Activated CD4-positive, alpha-beta memory T cell treated with anti-CD3 and anti-CD28 coated beads for 36 hours (primary cell): ENCODE data around the gene TMEM232. TPM values are rescaled to one million over a fixed set of nuclear protein-coding genes. Genes with fewer than 3 reads are reported as not detected.

Source experiments
- CTCF ChIA-PET: fragments of 350-600 bp; sonication (Branson Sonifier 250); formaldehyde crosslinking; loops from one replicate; lab custom pipeline; 2021; ENCODE audit warnings: antibody characterized with exemption, inconsistent platforms; lab: Charles Lee
- POLR2A ChIA-PET: fragments of 350-600 bp; sonication (Branson Sonifier 250); formaldehyde crosslinking; loops from one replicate; lab custom pipeline; 2021; ENCODE audit warnings: antibody characterized with exemption; lab: Charles Lee
- DNase-seq: peaks from one replicate; pipeline ENCODE4 v3.0.0-alpha.2; 2020
- H3K27ac Mint-ChIP-seq: one replicate; pipeline ENCODE4 v1.8.0; 2021; ENCODE audit warnings: mixed read lengths
- H3K27me3 Mint-ChIP-seq: one replicate; pipeline ENCODE4 v1.8.0; 2021; ENCODE audit warnings: mixed read lengths
- H3K36me3 Mint-ChIP-seq: one replicate; pipeline ENCODE4 v1.8.0; 2021; ENCODE audit warnings: mixed read lengths
- H3K4me1 Mint-ChIP-seq: one replicate; pipeline ENCODE4 v1.8.0; 2021; ENCODE audit warnings: low read depth, mixed read lengths
- H3K4me3 Mint-ChIP-seq: one replicate; pipeline ENCODE4 v1.8.0; 2021; ENCODE audit warnings: mild to moderate bottlenecking, mixed read lengths
- H3K9me3 Mint-ChIP-seq: one replicate; pipeline ENCODE4 v1.8.0; 2021; ENCODE audit warnings: mixed read lengths
- intact Hi-C: fragments of 100-400 bp; cut with micrococcal nuclease; formaldehyde crosslinking; loops from one replicate; pipeline ENCODE4 v1.15.1; 2023
- total RNA-seq, 2 experiments: library from RNA; stranded (reverse); gene quantifications; one replicate each; pipeline ENCODE4 v1.2.3, GENCODE V29; 2021

Gene TMEM232
- total RNA-seq, 2 experiments from 2014 or later, result 0.74 to 0.92 TPM

DNA sequence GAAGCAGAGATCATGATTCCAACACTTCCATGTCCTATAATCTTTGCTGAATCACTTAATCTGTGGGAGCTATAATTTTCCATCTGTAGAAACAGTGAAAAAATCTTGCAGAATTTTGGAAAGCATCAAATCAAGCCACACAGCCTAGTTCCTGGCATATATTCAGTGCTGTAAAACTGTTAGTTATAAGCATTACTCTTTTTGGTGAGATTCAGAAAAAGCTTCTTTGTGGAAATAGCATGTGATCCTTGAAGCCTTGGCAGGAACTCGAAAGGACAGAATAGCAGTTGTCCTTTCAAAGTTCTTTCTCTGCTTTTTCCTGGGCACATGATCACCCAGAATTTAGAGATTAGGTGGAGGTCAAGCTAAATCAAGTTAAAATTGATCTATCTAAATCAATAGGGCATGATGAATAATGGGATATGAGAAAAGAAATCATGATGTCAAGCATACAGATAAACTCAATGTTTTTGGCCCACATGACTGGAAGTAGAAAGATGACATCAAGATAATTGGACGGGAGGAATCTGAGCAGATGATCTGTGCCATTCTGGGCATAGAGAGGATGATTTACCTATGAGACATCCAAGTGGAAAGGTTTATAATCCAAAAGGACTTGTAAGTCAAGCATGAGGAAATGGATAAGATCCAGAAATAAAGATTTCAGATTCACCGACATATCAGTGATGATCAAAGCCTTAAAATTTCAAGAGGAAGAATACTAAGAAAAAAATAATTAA lies 73.1 kb downstream of the TMEM232 start:
- no peaks in the 10 kb centered on the region for H3K27me3 Mint-ChIP-seq
- H3K4me1 Mint-ChIP-seq, result peaks cover 6% of the 10 kb centered on the region
- no peaks in the 10 kb centered on the region for H3K9me3 Mint-ChIP-seq
- intact Hi-C loops, result no loop called here
- ChIA-PET POLR2A (no interaction called here), CTCF (no interaction called here)
- DNase-seq, result no peak
- H3K27ac Mint-ChIP-seq, result no peak overlapping the region
- no peaks in the 10 kb centered on the region for H3K36me3 Mint-ChIP-seq
- no peak overlapping the region for H3K4me3 Mint-ChIP-seq

DNA sequence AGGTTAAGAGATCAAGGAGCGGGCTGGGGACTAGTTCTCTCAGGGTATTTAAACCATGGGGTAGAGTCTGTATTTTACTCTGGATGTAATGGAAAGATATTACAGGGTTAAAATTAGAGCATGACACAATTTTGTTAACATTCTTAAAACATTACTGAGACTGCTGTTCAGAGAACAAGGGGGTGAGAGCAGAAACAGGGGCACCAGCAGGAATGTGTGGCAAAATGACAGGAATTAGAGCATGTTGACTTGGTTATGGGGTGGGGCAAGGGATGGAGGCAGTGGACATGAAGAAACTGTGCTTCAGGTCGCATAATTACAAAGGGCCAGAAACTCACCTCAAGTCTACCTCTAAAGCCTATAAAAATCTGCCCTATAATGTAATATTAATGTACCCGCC lies 75.0 kb downstream of the TMEM232 start:
- Mint-ChIP-seq H3K9me3 (no peaks in the 10 kb centered on the region), H3K4me1 (no peaks in the 10 kb centered on the region), H3K36me3 (no peaks in the 10 kb centered on the region), H3K4me3 (no peak overlapping the region), H3K27me3 (no peaks in the 10 kb centered on the region), H3K27ac (no peak overlapping the region)
- intact Hi-C loops, result no loop called here
- POLR2A ChIA-PET, result no interaction called here
- CTCF ChIA-PET, result interaction anchor here (0.6 kb wide), 1 partner anchor 504 kb away, joined by 3 read pairs; no protein-coding TSS in a partner anchor
- DNase-seq, result no peak

DNA sequence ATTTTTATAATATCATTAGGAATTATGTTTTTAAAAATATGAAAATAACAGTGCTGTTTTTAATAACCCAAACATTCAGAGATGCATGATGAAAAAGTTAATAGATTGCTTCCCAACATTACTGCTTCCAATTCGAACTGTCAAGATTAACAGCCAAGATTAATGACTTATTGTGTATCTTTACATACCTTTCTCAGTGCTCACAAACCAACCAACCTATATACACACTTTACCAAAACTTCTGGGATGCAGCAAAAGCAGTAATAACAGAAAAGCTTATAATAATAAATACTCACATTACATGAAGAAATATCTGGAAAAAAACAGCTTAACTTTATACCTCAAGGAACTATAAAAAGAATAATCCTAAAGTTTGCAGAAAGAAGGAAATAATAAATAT lies 82.1 kb downstream of the TMEM232 start:
- Mint-ChIP-seq H3K9me3 (no peaks in the 10 kb centered on the region), H3K27me3 (no peaks in the 10 kb centered on the region), H3K4me3 (no peak overlapping the region), H3K36me3 (no peaks in the 10 kb centered on the region), H3K27ac (no peak overlapping the region), H3K4me1 (no peaks in the 10 kb centered on the region)
- POLR2A ChIA-PET, result no interaction called here
- DNase-seq, result no peak
- CTCF ChIA-PET, result no interaction called here
- intact Hi-C loops, result no loop called here

DNA sequence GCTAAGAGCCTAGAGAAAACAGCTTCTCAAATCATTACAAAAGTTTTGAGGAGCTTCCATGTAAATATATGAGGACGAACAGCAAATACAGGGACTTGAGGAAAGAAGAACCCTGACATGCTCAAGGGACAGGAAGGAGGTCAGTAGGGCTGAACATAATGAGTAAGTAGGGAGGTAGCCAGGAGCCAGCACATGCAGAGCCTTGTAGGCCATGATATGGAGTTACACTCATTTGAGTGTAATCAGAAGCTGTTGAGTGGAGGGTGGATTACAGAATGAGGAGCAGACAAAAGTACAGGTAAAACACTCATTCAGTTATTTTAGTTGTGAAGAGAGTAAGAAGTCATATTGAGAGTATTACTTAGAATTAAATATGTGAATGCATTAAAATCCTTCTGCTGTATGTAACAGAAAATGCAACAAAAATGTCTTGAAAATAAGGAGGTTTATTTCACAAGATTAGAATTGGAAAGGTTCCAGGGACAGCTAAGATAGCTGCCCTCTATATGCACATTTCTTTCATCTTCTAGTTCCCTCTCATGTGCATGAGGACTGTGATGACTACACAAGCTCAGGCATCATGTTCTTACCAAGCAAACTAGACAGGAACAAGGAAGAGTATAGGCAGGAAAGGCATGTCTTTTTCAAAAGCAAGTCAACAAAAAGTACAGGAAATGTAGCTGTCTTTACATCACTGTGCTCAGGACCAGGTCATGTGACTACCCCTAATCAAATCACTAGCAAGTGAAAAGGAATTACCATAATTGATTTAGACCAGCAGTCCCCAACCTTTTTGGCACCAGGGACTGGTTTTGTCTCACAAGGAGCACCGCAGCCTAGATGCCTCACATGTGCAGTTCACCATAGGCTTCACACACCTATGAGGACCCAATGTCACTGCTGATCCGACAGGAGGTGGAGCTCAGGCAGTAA lies 87.2 kb downstream of the TMEM232 start:
- ChIA-PET POLR2A (interaction anchor here (0.6 kb wide), 1 partner anchor 985 kb away, joined by 4 read pairs; no protein-coding TSS in a partner anchor), CTCF (interaction anchor here (0.6 to 1.4 kb wide), 2 partner anchors 13 to 94 kb away, joined by 3 read pairs; no protein-coding TSS in a partner anchor)
- no peak overlapping the region for H3K4me3 Mint-ChIP-seq
- intact Hi-C loops, result no loop called here
- H3K27me3 Mint-ChIP-seq, result no peaks in the 10 kb centered on the region
- H3K4me1 Mint-ChIP-seq, result peaks cover 3% of the 10 kb centered on the region
- no peaks in the 10 kb centered on the region for H3K36me3 Mint-ChIP-seq
- H3K9me3 Mint-ChIP-seq, result no peaks in the 10 kb centered on the region
- H3K27ac Mint-ChIP-seq, result no peak overlapping the region
- DNase-seq, result no peak

DNA sequence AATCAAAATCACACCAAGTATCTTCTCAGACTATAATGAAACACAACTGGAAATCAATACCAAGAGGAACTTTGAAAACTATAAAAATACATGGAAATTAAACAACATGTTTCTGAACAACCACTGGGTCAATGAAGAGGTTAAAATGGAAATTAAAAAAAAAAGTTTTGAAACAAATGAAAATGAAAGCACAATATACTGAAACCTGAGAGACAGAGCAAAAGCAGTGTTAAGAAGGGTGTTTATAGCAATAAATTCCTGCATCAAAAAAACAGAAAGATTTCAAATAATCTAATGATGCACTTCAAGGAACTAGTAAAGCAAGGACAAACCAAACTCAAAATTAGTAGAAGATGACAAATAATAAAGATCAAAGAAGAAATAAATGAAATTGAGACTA lies 92.0 kb downstream of the TMEM232 start:
- H3K36me3 Mint-ChIP-seq, result no peaks in the 10 kb centered on the region
- DNase-seq, result no peak
- H3K4me3 Mint-ChIP-seq, result no peak overlapping the region
- H3K4me1 Mint-ChIP-seq, result peaks cover 3% of the 10 kb centered on the region
- H3K9me3 Mint-ChIP-seq, result no peaks in the 10 kb centered on the region
- H3K27ac Mint-ChIP-seq, result no peak overlapping the region
- H3K27me3 Mint-ChIP-seq, result no peaks in the 10 kb centered on the region
- intact Hi-C loops, result no loop called here
- CTCF ChIA-PET, result no interaction called here
- POLR2A ChIA-PET, result no interaction called here

DNA sequence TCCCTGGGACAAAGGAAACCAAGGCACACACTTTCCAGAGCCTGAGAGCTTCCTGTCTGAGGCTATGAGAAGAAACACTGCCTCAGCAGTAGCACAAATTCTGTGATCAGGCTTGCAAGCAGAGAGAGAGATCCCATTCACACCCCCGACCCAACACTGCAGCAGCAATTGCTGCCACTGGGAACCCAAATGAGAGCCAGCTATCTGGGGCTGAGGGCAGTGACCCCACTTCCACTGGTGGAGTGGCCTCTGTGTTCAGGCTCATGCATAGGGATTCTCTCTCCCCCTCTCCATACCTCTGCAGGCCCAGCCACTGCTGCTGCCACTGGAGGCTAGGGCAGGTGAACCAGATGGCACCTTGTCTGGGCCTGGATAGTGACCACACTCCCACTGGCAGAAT lies 95.2 kb downstream of the TMEM232 start:
- DNase-seq, result no peak
- H3K4me3 Mint-ChIP-seq, result no peak overlapping the region
- H3K27me3 Mint-ChIP-seq, result no peaks in the 10 kb centered on the region
- no peaks in the 10 kb centered on the region for H3K4me1 Mint-ChIP-seq
- no peak overlapping the region for H3K27ac Mint-ChIP-seq
- H3K36me3 Mint-ChIP-seq, result no peaks in the 10 kb centered on the region
- CTCF ChIA-PET, result no interaction called here
- no peaks in the 10 kb centered on the region for H3K9me3 Mint-ChIP-seq
- intact Hi-C loops, result no loop called here
- POLR2A ChIA-PET, result no interaction called here

DNA sequence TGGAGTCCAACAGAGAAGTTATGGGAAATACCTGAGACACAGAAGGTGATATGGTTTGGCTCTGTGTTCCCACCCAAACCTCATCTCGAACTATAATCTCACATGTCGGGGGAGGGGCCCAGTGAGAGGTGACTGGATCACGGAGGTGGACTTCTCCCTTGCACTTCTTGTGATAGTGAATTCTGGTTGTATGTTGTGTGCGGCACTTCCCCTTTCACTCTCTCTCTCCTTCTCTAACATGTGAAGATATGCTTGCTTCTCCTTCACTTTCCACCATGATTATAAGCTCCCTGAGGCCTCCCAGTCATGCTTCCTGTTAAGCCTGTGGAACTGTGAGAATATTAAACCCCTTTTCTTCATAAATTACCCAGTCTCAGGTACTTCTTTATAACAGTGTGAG lies 96.1 kb downstream of the TMEM232 start:
- H3K36me3 Mint-ChIP-seq, result no peaks in the 10 kb centered on the region
- no peak overlapping the region for H3K27ac Mint-ChIP-seq
- ChIA-PET CTCF (no interaction called here), POLR2A (no interaction called here)
- no peak for DNase-seq
- intact Hi-C loops, result no loop called here
- H3K9me3 Mint-ChIP-seq, result no peaks in the 10 kb centered on the region
- H3K4me3 Mint-ChIP-seq, result no peak overlapping the region
- H3K27me3 Mint-ChIP-seq, result no peaks in the 10 kb centered on the region
- no peaks in the 10 kb centered on the region for H3K4me1 Mint-ChIP-seq

DNA sequence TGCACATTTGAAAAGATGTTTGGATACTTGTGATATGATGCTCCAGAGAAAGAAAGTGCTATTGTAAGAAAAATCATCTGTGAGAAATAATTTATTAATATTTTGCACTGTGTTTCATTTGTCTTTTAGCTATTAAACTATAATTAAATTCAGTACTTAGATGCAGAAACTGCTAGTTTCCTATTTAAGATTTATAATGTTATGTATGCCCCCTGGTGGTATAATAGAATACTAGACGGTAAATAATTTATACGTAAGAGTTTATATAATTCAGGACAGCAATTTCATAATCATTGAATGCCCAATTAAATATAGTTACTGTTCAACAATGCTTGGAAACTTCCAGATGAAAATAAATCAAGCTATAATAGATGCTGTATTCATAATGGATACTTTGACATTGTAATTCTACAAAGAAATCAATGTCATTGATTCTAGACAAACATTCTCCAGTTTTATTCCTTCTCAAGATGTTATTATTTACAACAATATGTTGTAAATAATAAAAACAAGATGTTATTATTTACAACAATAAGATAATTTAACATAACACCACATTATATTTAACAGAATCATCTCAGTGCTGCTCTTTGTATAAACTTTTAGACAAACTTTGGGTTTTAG lies 101.0 kb downstream of the TMEM232 start:
- ChIA-PET POLR2A (no interaction called here), CTCF (interaction anchor here (0.6 to 2.3 kb wide), 4 partner anchors 13 to 937 kb away, joined by 3 to 6 read pairs (median 4); no protein-coding TSS in a partner anchor)
- no peak for DNase-seq
- Mint-ChIP-seq H3K4me1 (no peaks in the 10 kb centered on the region), H3K27ac (no peak overlapping the region), H3K9me3 (no peaks in the 10 kb centered on the region), H3K36me3 (no peaks in the 10 kb centered on the region), H3K4me3 (no peak overlapping the region), H3K27me3 (no peaks in the 10 kb centered on the region)
- intact Hi-C loops, result loop anchor here (1.0 kb wide), 1 partner anchor 936 kb away; the partner anchor contains the start of gene MAN2A1

DNA sequence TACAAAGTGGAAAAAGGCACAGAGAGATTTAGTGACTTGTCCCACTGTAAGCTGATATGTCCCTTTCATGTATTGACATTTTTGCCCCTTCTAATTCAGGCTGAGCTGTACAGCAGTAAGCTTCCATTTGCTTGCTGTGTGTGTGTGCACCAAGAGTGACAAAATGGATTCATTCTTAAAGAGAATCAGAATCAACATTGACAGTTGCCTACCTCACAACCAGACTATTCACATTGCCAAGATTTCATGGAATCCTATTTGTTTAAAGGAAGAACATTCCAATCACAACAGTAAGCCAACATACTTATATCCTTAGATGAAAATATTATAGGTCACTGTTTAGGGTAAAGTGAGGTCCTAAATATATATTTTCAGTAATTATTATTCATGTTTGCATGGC lies 102.6 kb downstream of the TMEM232 start:
- intact Hi-C loops, result no loop called here

DNA sequence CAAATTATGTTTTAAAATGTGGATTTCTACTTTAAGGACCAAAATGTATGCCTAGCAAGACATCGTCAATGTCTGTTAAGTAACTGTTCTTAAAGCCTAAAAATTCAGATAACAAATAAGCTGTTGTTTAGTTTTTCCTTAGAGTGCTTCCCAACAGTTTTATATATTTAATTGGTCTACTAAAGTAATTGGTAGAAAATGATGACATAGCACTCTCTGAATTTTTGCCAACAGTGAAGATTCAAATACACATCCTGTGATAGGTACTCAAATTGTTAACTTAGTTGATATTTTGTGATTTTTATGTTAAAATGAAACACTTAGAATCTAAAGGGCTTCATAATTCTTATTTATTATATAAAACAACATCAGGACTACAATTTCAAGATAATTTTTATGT lies 107.5 kb downstream of the TMEM232 start:
- ChIA-PET CTCF (no interaction called here), POLR2A (no interaction called here)
- no peaks in the 10 kb centered on the region for H3K36me3 Mint-ChIP-seq
- no peaks in the 10 kb centered on the region for H3K4me1 Mint-ChIP-seq
- no peak for DNase-seq
- no peak overlapping the region for H3K27ac Mint-ChIP-seq
- no peak overlapping the region for H3K4me3 Mint-ChIP-seq
- intact Hi-C loops, result no loop called here
- H3K9me3 Mint-ChIP-seq, result peaks cover 9% of the 10 kb centered on the region
- H3K27me3 Mint-ChIP-seq, result no peaks in the 10 kb centered on the region

More for the DNA sequence above, 102.6 kb downstream of the TMEM232 start:
- no peaks in the 10 kb centered on the region for H3K36me3 Mint-ChIP-seq
- no peaks in the 10 kb centered on the region for H3K27me3 Mint-ChIP-seq
- CTCF ChIA-PET, result no interaction called here
- no peaks in the 10 kb centered on the region for H3K4me1 Mint-ChIP-seq
- POLR2A ChIA-PET, result no interaction called here
- no peak for DNase-seq
- H3K9me3 Mint-ChIP-seq, result no peaks in the 10 kb centered on the region
- H3K4me3 Mint-ChIP-seq, result no peak overlapping the region
- H3K27ac Mint-ChIP-seq, result no peak overlapping the region

DNA sequence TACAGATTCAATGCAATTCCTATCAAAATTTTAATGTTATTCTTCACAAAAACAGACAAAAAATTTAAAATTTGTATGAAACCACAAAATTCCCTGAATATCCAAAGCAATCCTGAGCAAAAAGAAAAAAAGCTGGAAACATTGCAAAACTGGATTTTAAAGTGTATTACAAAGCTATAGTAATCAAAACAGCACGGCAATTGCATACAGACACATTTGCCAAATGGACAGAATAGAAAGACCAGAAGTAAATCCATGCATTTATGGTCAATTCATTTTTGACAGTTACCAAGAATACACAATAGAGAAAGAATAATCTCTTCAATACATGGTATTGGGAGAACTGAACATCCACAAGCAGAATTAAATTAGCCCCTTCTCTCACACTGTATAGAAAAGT lies 110.5 kb downstream of the TMEM232 start:
- Mint-ChIP-seq H3K36me3 (no peaks in the 10 kb centered on the region), H3K4me1 (no peaks in the 10 kb centered on the region), H3K27me3 (peaks cover 3% of the 10 kb centered on the region), H3K4me3 (no peak overlapping the region), H3K27ac (no peak overlapping the region), H3K9me3 (peaks cover 9% of the 10 kb centered on the region)
- CTCF ChIA-PET, result no interaction called here
- POLR2A ChIA-PET, result no interaction called here
- DNase-seq, result no peak
- intact Hi-C loops, result no loop called here

DNA sequence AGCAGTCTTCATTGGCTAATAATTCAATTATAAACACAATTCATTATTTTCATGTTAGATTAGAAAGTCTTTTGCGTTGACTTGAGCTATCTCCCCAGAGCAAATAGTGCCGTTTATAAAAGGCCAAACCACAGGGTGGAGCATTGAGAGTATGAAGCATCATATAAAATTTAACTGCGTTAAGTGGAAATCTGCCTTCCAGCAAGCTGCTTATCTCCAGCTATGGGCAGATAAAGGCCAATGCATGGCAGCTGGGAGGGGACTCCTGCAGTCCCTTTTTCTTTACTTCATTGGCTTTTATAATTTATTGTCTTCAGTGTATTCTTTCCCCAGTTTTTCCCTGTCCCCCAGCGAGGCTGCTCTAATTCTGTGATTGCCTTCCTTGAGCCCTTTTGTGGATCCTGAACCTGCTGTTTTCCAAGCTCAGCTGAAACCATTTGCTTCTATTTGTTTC lies 113.7 kb downstream of the TMEM232 start:
- H3K27me3 Mint-ChIP-seq, result peaks cover 3% of the 10 kb centered on the region
- H3K27ac Mint-ChIP-seq, result no peak overlapping the region
- H3K36me3 Mint-ChIP-seq, result no peaks in the 10 kb centered on the region
- no peak overlapping the region for H3K4me3 Mint-ChIP-seq
- H3K9me3 Mint-ChIP-seq, result peaks cover 9% of the 10 kb centered on the region
- intact Hi-C loops, result no loop called here
- ChIA-PET CTCF (interaction anchor here (1.1 kb wide), 1 partner anchor 12 kb away, joined by 5 read pairs; no protein-coding TSS in a partner anchor), POLR2A (interaction anchor here (0.8 kb wide), 1 partner anchor 9 kb away, joined by 3 read pairs; no protein-coding TSS in a partner anchor)
- no peak for DNase-seq
- H3K4me1 Mint-ChIP-seq, result no peaks in the 10 kb centered on the region
